HL-60 (cell line): Measurements from ENCODE around the gene RPL10.

Experiments used
- GABPA ChIP-seq: IDR thresholded peaks from 2 replicates; pipeline ENCODE4 v1.6.1; 2012; ENCODE audit warnings: low read depth
- POLR2AphosphoS5 ChIP-seq: IDR thresholded peaks from 2 replicates; pipeline ENCODE4 v1.6.1; 2012; ENCODE audit warnings: low read depth
- REST ChIP-seq: IDR thresholded peaks from 2 replicates; pipeline ENCODE4 v1.6.1; 2012; ENCODE audit warnings: low read depth; ENCODE audit not compliant: insufficient replicate concordance
- SPI1 ChIP-seq: IDR thresholded peaks from 2 replicates; pipeline ENCODE4 v1.6.1; 2012; ENCODE audit warnings: low read depth, mild to moderate bottlenecking, borderline replicate concordance
- TF ChIP-seq, protein P1 (sequence below): IDR thresholded peaks from one replicate; pipeline ENCODE4 v1.5.1; 2011; ENCODE audit warnings: low read length, control low read depth, inconsistent platforms; ENCODE audit not compliant: insufficient read depth

- TF ChIP-seq, protein P1, sequence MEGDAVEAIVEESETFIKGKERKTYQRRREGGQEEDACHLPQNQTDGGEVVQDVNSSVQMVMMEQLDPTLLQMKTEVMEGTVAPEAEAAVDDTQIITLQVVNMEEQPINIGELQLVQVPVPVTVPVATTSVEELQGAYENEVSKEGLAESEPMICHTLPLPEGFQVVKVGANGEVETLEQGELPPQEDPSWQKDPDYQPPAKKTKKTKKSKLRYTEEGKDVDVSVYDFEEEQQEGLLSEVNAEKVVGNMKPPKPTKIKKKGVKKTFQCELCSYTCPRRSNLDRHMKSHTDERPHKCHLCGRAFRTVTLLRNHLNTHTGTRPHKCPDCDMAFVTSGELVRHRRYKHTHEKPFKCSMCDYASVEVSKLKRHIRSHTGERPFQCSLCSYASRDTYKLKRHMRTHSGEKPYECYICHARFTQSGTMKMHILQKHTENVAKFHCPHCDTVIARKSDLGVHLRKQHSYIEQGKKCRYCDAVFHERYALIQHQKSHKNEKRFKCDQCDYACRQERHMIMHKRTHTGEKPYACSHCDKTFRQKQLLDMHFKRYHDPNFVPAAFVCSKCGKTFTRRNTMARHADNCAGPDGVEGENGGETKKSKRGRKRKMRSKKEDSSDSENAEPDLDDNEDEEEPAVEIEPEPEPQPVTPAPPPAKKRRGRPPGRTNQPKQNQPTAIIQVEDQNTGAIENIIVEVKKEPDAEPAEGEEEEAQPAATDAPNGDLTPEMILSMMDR: no peak
- no peak for TF ChIP-seq REST
- no peak for TF ChIP-seq POLR2AphosphoS5
- no peak for TF ChIP-seq GABPA
- TF ChIP-seq SPI1: no peak
Measured at GRCh38 chrX:154443479-154443910, 45.3 kb downstream of the RPL10 start.
